ENCODE measurements around the gene CDC42BPB. TPM values are rescaled to one million over a fixed set of nuclear protein-coding genes. Genes with fewer than 3 reads are reported as not detected.

Gene CDC42BPB
- total RNA-seq, 1 donor from 2014 or later = 50.1 TPM

- no peak overlapping the region for H3K27ac ChIP-seq (ENCODE audit: low read depth, low read length)
- no peaks in the 10 kb centered on the region for H3K36me3 ChIP-seq (ENCODE audit: control insufficient read depth in 3 of 3, insufficient read depth in 3 of 3, low read length in 3 of 3)
- no peak overlapping the region for H3K9ac ChIP-seq (ENCODE audit: low read depth in 1 of 3, low read length in 3 of 3)
- H3K4me1 ChIP-seq (ENCODE audit: control insufficient read depth in 3 of 3, insufficient read depth in 3 of 3, low read length in 3 of 3) = peaks cover 7 to 10% (median 9%) of the 10 kb centered on the region in 3 donors
- H3K4me3 ChIP-seq (ENCODE audit: low read length in 3 of 3) = no peak overlapping the region
- H3K27me3 ChIP-seq (ENCODE audit: control insufficient read depth in 3 of 3, insufficient read depth in 3 of 3, low read length in 3 of 3) = peaks cover 24 to 38% (median 26%) of the 10 kb centered on the region in 3 donors
- H3K9me3 ChIP-seq (ENCODE audit: control insufficient read depth in 3 of 3, low read length in 3 of 3) = no peaks in the 10 kb centered on the region
Measured at GRCh38 chr14:103086771-103087342, 29.5 kb upstream of the CDC42BPB start.

GRCh38 chr14:103085106-103086091 lies 28.1 kb upstream of the CDC42BPB start:
- peaks cover 26 to 41% (median 28%) of the 10 kb centered on the region in 3 donors for H3K27me3 ChIP-seq (ENCODE audit: control insufficient read depth in 3 of 3, insufficient read depth in 3 of 3, low read length in 3 of 3)
- H3K27ac ChIP-seq (ENCODE audit: low read depth, low read length) = no peak overlapping the region
- no peak overlapping the region for H3K4me3 ChIP-seq (ENCODE audit: low read length in 3 of 3)
- no peaks in the 10 kb centered on the region for H3K36me3 ChIP-seq (ENCODE audit: control insufficient read depth in 3 of 3, insufficient read depth in 3 of 3, low read length in 3 of 3)
- H3K4me1 ChIP-seq (ENCODE audit: control insufficient read depth in 3 of 3, insufficient read depth in 3 of 3, low read length in 3 of 3) = peaks cover 0 to 4% (median 3%) of the 10 kb centered on the region in 3 donors
- no peak overlapping the region for H3K9ac ChIP-seq (ENCODE audit: low read depth in 1 of 3, low read length in 3 of 3)
- H3K9me3 ChIP-seq (ENCODE audit: control insufficient read depth in 3 of 3, low read length in 3 of 3) = no peaks in the 10 kb centered on the region

GRCh38 chr14:103084021-103084919 lies 26.9 kb upstream of the CDC42BPB start, which contains the start of gene LBHD2:
Gene LBHD2 (plus strand): TSS chr14:103084210. CDS start chr14:103086013, 1,803 bp downstream.
- Histone ChIP-seq H3K9me3 (ENCODE audit: control insufficient read depth in 3 of 3, low read length in 3 of 3) (no peaks in the 10 kb centered on the region), H3K27me3 (ENCODE audit: control insufficient read depth in 3 of 3, insufficient read depth in 3 of 3, low read length in 3 of 3) (peaks cover 26 to 45% (median 28%) of the 10 kb centered on the region in 3 donors), H3K4me3 (ENCODE audit: low read length in 3 of 3) (no peak within 1 kb of the TSS), H3K27ac (ENCODE audit: low read depth, low read length) (no peak within 1 kb of the TSS), H3K4me1 (ENCODE audit: control insufficient read depth in 3 of 3, insufficient read depth in 3 of 3, low read length in 3 of 3) (peaks cover 0 to 4% (median 3%) of the 10 kb centered on the region in 3 donors), H3K36me3 (ENCODE audit: control insufficient read depth in 3 of 3, insufficient read depth in 3 of 3, low read length in 3 of 3) (no peaks in the 10 kb centered on the region), H3K9ac (ENCODE audit: low read depth in 1 of 3, low read length in 3 of 3) (no peak within 1 kb of the TSS)

GRCh38 chr14:103081951-103082350 lies 24.6 kb upstream of the CDC42BPB start:
- Histone ChIP-seq H3K27me3 (ENCODE audit: control insufficient read depth in 3 of 3, insufficient read depth in 3 of 3, low read length in 3 of 3) (peaks cover 25 to 43% (median 26%) of the 10 kb centered on the region in 3 donors), H3K4me3 (ENCODE audit: low read length in 3 of 3) (no peak overlapping the region), H3K4me1 (ENCODE audit: control insufficient read depth in 3 of 3, insufficient read depth in 3 of 3, low read length in 3 of 3) (peaks cover 0 to 4% (median 3%) of the 10 kb centered on the region in 3 donors)

GRCh38 chr14:103078860-103079587 lies 21.7 kb upstream of the CDC42BPB start:
- no peak overlapping the region for H3K27ac ChIP-seq (ENCODE audit: low read depth, low read length)
- H3K36me3 ChIP-seq (ENCODE audit: control insufficient read depth in 3 of 3, insufficient read depth in 3 of 3, low read length in 3 of 3) = no peaks in the 10 kb centered on the region
- no peak overlapping the region for H3K9ac ChIP-seq (ENCODE audit: low read depth in 1 of 3, low read length in 3 of 3)
- H3K9me3 ChIP-seq (ENCODE audit: control insufficient read depth in 3 of 3, low read length in 3 of 3) = no peaks in the 10 kb centered on the region
- no peak overlapping the region for H3K4me3 ChIP-seq (ENCODE audit: low read length in 3 of 3)
- peaks cover 3 to 17% (median 12%) of the 10 kb centered on the region in 3 donors for H3K4me1 ChIP-seq (ENCODE audit: control insufficient read depth in 3 of 3, insufficient read depth in 3 of 3, low read length in 3 of 3)
- peaks cover 3 to 20% (median 8%) of the 10 kb centered on the region in 3 donors for H3K27me3 ChIP-seq (ENCODE audit: control insufficient read depth in 3 of 3, insufficient read depth in 3 of 3, low read length in 3 of 3)

More at GRCh38 chr14:103081951-103082350, 24.6 kb upstream of the CDC42BPB start:
- H3K36me3 ChIP-seq (ENCODE audit: control insufficient read depth in 3 of 3, insufficient read depth in 3 of 3, low read length in 3 of 3) = no peaks in the 10 kb centered on the region
- H3K9ac ChIP-seq (ENCODE audit: low read depth in 1 of 3, low read length in 3 of 3) = no peak overlapping the region
- H3K9me3 ChIP-seq (ENCODE audit: control insufficient read depth in 3 of 3, low read length in 3 of 3) = no peaks in the 10 kb centered on the region
- H3K27ac ChIP-seq (ENCODE audit: low read depth, low read length) = no peak overlapping the region

GRCh38 chr14:103078420-103078749 lies 21.0 kb upstream of the CDC42BPB start:
- Histone ChIP-seq H3K9ac (ENCODE audit: low read depth in 1 of 3, low read length in 3 of 3) (no peak overlapping the region), H3K27ac (ENCODE audit: low read depth, low read length) (no peak overlapping the region), H3K9me3 (ENCODE audit: control insufficient read depth in 3 of 3, low read length in 3 of 3) (no peaks in the 10 kb centered on the region), H3K4me1 (ENCODE audit: control insufficient read depth in 3 of 3, insufficient read depth in 3 of 3, low read length in 3 of 3) (peaks cover 3 to 18% (median 15%) of the 10 kb centered on the region in 3 donors), H3K4me3 (ENCODE audit: low read length in 3 of 3) (no peak overlapping the region), H3K27me3 (ENCODE audit: control insufficient read depth in 3 of 3, insufficient read depth in 3 of 3, low read length in 3 of 3) (peaks cover 3 to 20% (median 8%) of the 10 kb centered on the region in 3 donors), H3K36me3 (ENCODE audit: control insufficient read depth in 3 of 3, insufficient read depth in 3 of 3, low read length in 3 of 3) (no peaks in the 10 kb centered on the region)

- peak overlapping the region; percentile 14 to 70 (median 20) for H3K9ac ChIP-seq (ENCODE audit: low read depth in 1 of 3, low read length in 3 of 3)
- no peak overlapping the region for H3K27ac ChIP-seq (ENCODE audit: low read depth, low read length)
- peak overlapping the region; percentile 2 to 56 (median 54) for H3K4me3 ChIP-seq (ENCODE audit: low read length in 3 of 3)
Measured at GRCh38 chr14:103074729-103075367, 17.5 kb upstream of the CDC42BPB start.

GRCh38 chr14:103073876-103074728 lies 16.8 kb upstream of the CDC42BPB start:
- Histone ChIP-seq H3K9me3 (ENCODE audit: control insufficient read depth in 3 of 3, low read length in 3 of 3) (no peaks in the 10 kb centered on the region), H3K27ac (ENCODE audit: low read depth, low read length) (no peak overlapping the region), H3K4me1 (ENCODE audit: control insufficient read depth in 3 of 3, insufficient read depth in 3 of 3, low read length in 3 of 3) (peaks cover 7 to 23% (median 22%) of the 10 kb centered on the region in 3 donors)

More at GRCh38 chr14:103074729-103075367, 17.5 kb upstream of the CDC42BPB start:
- H3K36me3 ChIP-seq (ENCODE audit: control insufficient read depth in 3 of 3, insufficient read depth in 3 of 3, low read length in 3 of 3) = no peaks in the 10 kb centered on the region
- no peaks in the 10 kb centered on the region for H3K27me3 ChIP-seq (ENCODE audit: control insufficient read depth in 3 of 3, insufficient read depth in 3 of 3, low read length in 3 of 3)
- H3K4me1 ChIP-seq (ENCODE audit: control insufficient read depth in 3 of 3, insufficient read depth in 3 of 3, low read length in 3 of 3) = peaks cover 7 to 23% (median 22%) of the 10 kb centered on the region in 3 donors
- no peaks in the 10 kb centered on the region for H3K9me3 ChIP-seq (ENCODE audit: control insufficient read depth in 3 of 3, low read length in 3 of 3)

More at GRCh38 chr14:103073876-103074728, 16.8 kb upstream of the CDC42BPB start:
- H3K4me3 ChIP-seq (ENCODE audit: low read length in 3 of 3) = no peak overlapping the region
- no peaks in the 10 kb centered on the region for H3K36me3 ChIP-seq (ENCODE audit: control insufficient read depth in 3 of 3, insufficient read depth in 3 of 3, low read length in 3 of 3)
- peak overlapping the region in 2 of 3 donors; percentile 3 to 14 for H3K9ac ChIP-seq (ENCODE audit: low read depth in 1 of 3, low read length in 3 of 3)
- no peaks in the 10 kb centered on the region for H3K27me3 ChIP-seq (ENCODE audit: control insufficient read depth in 3 of 3, insufficient read depth in 3 of 3, low read length in 3 of 3)
